ENCODE results near the gene MIA.
"Not testable (repeated sequence)": the region's sequence is repeated elsewhere in the genome, so short reads cannot be mapped to it uniquely, and the experiment has no call there.

DNA sequence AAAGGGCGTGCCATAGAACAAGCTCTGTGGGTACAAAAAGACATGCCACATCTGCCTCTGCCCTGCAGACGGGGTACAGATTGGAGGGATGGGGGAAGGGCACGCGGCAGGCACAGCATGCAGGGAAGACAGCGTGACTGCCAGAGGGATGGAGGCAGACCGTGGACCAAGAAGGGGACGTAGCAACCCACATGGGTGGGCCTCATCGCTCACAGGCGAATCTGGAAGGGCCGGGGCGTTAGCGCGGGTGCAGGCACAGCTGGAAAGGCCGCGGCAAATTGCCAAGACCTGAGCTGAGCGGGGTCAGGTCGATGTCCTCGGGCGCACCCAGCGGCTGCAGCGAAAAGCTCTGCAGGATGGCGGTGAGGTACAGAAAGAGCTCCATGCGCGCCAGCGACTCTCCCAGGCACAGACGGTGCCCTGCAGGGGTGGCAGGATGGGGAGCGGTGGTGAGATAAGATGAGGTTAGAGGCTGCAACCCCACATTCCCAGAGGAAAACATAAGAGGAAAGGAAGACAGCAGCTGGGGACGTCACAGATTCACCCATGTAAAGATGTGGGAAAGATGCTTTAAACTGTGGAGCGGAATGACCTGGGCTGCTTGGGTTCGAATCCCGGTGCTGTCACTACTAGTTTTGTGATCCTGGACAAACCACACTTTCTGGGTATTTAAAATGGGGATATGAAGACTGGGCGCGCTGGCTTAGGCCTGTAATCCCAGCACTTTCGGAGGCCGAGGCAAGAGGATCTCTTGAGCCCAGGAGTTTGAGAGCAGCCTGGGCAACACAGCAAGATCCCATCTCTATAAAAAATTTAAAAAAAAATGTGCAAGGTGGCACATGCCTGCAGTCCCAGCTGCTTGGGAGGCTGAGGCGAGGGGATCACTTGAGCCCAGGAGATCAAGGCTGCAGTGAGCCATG, 43.4 kb downstream of the MIA start:
- TF ChIP-seq, protein P1, sequence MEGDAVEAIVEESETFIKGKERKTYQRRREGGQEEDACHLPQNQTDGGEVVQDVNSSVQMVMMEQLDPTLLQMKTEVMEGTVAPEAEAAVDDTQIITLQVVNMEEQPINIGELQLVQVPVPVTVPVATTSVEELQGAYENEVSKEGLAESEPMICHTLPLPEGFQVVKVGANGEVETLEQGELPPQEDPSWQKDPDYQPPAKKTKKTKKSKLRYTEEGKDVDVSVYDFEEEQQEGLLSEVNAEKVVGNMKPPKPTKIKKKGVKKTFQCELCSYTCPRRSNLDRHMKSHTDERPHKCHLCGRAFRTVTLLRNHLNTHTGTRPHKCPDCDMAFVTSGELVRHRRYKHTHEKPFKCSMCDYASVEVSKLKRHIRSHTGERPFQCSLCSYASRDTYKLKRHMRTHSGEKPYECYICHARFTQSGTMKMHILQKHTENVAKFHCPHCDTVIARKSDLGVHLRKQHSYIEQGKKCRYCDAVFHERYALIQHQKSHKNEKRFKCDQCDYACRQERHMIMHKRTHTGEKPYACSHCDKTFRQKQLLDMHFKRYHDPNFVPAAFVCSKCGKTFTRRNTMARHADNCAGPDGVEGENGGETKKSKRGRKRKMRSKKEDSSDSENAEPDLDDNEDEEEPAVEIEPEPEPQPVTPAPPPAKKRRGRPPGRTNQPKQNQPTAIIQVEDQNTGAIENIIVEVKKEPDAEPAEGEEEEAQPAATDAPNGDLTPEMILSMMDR (IDR thresholded peaks at IDR 0.05; ENCODE audit: poor library complexity, severe bottlenecking) = peak; percentile 67
- not testable (repeated sequence) for TF ChIP-seq TAF1 (IDR thresholded peaks at IDR 0.05; ENCODE audit: low read depth)
